HG03066 (cell line): ENCODE measurements around the gene CDS2.

Experiments
- ATAC-seq: cut with Tn5 transposase; IDR thresholded peaks from one replicate; pipeline ENCODE4 v1.9.1; 2021; ENCODE audit warnings: low read depth; ENCODE audit not compliant: unreplicated experiment

The CDS2 gene

GRCh38 chr20:5118220-5119142 is 8.3 kb upstream of the CDS2 start:
- ATAC-seq: no peak

GRCh38 chr20:5119143-5119434 is 7.7 kb upstream of the CDS2 start:
- ATAC-seq: no peak

DNA sequence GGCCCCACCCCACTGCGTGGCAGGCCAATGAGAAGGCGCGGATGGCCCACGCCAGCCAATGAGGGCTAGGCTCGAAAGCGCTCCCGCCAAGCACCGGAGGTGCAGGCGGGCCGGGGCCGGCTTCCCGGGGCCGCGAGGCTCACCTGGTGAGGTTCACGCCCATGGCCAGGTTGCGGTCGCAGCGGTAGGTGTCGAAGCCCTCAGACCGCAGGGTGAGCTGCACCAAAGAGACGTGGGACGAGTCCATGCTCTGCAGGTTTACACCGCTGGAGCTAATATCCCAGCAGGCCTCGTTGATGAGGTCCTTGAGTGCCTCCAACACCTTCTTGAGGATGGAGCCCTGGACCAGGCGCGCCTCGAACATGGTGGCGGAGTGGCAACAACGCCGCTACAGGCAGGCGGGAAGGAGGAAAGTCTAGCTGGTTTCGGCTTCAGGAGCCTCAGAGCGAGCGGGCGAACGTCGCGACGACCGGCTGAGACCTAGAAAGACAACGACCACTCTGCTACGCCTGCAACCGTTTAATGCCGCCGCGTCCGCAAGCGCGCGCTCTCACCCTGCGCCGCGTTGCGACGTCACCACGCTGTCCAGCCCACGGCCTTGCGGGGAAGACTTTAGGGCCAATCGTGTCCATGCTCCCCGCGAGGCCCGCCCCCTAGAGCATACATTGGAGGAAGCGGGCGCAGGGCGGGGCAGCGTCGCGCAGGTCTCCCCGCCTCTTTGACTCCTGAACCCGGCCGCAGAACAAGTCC is 7.2 kb upstream of the CDS2 start, which contains the start of gene PCNA:
Gene PCNA, minus strand, starts transcription at position 524 of the 750 bp plus-strand sequence. Its CDS starts 160 bp downstream, at position 364.
- peak; percentile 91 for ATAC-seq

DNA sequence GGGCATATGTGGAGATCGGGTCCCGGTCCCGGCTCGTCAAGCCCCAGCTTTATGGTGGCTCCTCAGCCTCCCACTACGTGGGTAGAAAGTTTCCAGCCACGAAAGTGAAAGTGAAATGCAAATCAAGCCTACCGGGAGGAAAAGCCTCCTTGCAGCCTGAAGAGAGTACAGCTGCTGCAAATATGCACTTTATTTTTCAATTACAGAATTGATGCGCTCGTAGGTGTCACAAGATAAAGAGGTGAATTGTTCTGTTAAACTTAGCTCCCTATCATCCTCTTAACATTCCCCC is 6.7 kb upstream of the CDS2 start:
- ATAC-seq: no peak

DNA sequence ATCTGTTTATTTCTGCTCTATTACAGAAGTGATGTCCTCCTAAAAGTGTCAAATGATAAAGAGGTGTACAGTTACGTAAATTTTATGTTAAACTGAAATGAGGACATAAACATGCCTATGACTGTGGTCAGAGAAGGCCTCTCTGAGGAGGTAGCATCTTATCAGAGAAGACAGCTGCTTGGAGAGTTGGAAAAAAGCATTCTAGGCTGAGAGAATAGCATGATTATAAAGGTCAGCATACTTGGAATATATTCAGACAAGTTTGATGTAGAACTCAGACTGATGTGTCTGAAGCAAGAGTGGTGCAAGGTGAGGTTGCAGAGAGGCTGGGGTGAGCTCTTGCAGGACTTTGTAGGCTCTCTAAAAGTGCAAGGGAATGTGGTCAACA is 3.9 kb upstream of the CDS2 start:
- no peak for ATAC-seq

- ATAC-seq: peak; percentile 19
These were observed 523 bp downstream of the CDS2 start for GRCh38 chr20:5127204-5127858.

DNA sequence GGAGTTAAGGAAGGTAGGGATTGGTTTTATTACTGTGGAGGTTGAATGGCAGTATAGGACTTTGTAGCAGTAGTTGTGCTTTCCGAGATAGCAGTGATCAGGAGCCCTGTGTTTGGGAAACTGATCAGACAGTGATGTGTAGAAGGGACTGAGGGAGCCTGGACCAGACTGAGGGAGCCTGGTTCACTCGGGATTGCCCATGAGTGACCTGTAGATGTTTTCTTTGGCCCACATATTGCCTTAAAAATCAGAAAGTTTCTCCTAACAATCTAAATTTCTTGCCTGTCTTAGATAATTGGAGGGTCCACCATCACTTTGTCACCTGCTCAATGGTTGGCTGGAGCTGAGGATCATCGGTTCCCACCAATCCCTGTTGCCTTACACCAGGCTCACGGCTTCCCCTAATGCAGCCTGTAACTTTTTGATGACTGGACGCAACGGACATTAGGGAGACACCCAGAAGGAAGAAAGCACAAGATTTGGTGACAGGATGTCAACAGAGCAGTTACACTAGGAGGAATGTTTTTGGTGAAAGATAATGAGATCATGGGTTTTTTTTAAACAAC is 1.1 kb downstream of the CDS2 start:
- no peak for ATAC-seq

- no peak for ATAC-seq
These were observed 2.1 kb downstream of the CDS2 start for GRCh38 chr20:5128886-5129285.

GRCh38 chr20:5131502-5131901 is 4.7 kb downstream of the CDS2 start:
- no peak for ATAC-seq

- no peak for ATAC-seq
These were observed 7.2 kb downstream of the CDS2 start for GRCh38 chr20:5133998-5134397.

DNA sequence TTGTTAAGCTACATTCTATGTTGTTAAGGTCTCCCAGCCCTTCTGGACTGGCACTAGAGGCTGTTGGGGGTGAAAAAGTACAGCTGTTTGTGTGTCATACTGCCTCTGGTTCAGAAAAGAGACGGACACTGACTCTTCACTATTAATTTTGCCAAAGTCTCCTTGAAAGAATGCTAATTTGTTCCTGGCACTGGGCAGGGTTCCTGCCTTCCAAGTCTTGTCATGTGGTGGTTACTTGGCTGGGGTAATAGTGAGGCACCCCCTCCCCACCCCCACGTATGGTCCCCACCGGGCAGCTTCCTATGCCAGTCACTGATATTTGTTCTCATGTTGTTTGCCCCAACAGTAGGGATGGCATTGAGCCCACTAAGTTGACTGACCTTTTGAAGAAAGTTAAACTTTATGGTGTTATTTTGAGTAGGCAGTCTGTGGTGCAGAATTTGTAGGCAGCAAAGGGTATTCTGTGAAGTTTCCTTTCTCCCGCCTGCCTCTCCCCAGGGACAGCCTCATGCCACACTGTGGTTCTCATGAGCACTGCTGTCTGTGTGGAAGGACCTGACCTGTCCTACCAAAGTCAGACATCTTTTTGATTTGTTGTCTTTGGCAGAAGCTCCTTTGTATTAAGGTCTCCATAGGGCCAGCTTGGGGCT is 8.7 kb downstream of the CDS2 start:
- ATAC-seq: no peak

GRCh38 chr20:5136096-5136495 is 9.3 kb downstream of the CDS2 start:
- no peak for ATAC-seq

DNA sequence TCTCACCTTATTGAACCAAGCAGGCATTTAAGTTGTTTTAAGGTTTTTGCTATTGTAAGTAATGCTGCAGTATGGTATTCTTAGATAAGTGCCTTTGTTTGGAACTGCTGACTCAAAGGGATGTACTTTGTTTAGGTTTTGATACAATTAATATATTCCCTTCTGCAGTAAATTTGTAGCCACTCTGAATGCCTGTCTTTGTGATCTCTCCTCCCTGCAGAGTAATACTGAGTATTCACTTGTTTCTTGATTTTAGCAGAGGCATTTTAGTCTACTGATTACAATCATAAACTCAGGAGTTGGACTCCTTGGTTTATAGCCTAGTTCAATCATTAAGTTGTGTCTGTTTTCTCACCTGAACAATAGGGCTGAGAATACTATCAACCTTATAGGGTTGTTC is 13.4 kb downstream of the CDS2 start:
- no peak for ATAC-seq

DNA sequence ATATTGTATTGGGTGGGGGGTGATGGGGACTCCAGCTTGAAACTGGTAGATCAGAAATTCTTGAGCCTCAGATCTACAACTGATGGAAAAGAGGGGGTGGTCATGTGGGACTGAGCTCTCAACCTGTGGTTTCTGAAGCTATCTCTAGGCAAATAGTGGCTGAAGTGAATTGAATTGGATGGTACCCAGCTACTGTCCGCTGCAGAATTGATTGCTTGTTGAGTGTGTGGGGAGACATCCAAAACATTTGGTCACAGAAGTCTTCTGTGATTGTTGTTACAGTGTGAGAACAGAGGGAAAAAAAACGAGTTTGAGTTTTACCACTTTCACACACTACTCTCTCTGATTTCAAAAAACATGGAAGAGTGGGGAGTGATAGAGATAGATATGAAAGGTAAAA is 14.8 kb downstream of the CDS2 start:
- ATAC-seq: no peak

DNA sequence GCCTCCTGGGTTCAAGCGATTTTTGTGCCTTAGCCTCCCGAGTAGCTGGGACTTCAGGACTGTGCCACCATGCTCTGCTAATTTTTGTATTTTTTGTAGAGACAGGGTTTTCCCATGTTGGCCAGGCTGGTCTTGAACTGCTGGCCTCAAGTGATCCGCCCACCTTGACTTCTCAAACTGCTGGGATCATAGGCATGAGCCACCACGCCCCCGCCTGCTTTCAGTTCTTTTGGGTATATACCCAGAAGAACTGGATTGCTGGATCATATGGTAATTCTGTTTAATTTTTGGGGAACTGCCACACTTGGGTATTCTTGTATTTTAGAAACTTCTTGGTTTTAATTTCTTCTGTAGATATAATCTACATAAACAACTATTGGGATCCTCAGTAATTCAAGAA is 17.0 kb downstream of the CDS2 start:
- no peak for ATAC-seq

DNA sequence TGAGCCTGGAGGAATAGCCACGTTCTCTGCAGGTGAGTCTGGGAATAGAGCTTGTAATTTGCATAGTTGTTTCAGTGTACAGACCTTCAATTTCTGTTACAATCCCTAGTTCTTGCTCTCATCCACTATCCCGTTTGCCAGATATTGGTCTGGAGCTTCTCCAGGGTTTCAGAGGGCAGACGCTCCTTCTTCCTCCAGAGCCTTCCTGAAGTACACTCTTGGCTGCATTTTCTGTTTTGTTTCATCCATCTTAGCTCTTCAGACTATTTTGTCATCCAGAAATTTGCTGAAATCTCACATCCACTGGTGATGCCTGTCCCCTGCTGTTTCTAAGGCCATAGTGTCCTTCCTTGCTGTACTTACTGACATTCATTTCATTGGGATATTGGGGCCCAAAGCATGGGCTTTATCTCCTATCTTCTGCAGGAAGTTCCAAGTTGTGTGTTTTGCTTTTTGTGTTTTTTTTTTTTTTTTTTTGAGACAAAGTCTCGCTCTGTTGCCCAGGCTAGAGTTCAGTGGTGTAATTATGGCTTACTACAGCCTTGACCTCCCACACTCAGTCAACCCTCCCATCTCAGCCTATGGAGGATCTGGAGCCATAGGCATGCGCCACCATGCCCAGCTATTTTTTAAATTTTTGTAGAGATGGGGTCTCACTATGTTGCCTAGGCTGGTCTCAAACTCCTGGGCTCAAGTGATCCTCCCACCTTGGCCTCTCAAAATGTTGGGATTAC is 18.7 kb downstream of the CDS2 start:
- no peak for ATAC-seq

DNA sequence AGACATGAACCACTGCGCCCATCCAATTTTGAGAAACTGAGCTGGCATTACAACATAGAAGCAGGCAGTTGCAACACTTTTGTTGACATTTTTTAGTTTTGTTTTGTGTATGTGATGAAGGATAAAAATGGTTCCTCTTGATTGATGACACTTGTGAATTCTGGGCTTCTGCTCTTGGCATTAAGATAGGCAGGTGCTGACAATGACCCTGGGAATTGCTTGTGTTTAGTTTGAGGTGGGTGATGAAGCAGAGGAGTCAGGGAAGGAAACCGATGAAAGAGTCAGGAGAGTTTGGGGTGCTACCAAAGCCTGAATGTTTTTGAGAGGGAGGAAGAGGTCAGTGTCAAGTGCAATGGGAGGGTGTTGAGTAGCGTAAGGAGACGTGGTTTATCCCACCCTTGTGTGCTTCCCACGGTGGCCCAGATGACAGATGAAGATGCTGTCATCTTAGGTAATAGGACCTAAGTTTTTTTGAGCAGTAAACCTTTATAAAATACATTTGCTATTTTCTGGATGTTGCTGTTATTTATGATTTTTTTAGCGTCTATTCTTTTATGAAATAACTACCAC is 19.4 kb downstream of the CDS2 start:
- ATAC-seq: no peak

- ATAC-seq: no peak
These were observed 20.2 kb downstream of the CDS2 start for GRCh38 chr20:5146871-5147592.

DNA sequence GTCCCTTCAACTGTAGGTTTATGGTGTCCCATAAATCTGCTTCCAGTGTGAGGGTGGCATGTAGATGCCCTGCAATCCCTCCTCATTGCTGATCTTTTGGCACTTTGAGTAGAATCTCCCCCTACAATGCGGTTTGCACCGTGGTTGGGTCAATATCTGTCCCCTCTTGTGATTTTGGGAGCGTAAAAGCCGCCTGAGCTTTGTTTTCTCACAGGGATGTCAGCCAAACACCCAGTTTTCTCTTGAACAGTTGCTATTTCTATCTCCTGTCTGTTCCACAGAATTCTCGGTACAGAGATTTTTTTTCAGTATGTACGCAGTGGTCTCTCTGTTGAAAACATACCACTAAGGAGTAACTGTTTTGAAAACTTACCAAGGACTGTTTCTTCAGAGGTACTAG is 21.8 kb downstream of the CDS2 start:
- no peak for ATAC-seq
